Lower leg skin (tissue), 3 donors: ENCODE results near the gene MAPKAPK2.

Source experiments
- CTCF ChIP-seq, 3 donors: fragments of 450-650 bp; IDR thresholded peaks; one replicate each; pipeline ENCODE4 v1.5.1; 2016; ENCODE audit warnings: antibody characterized with exemption in 3 of 3, mild to moderate bottlenecking in 3 of 3, moderate library complexity in 2 of 3
- POLR2A ChIP-seq, 2 donors: fragments of 450-650 bp; IDR thresholded peaks; one replicate each; pipeline ENCODE4 v1.6.1; 2016 to 2017; ENCODE audit warnings: antibody characterized with exemption in 2 of 2, mild to moderate bottlenecking in 1 of 2, moderate library complexity in 1 of 2

- TF ChIP-seq POLR2A (IDR thresholded peaks at IDR 0.05): no peak
- no peak for TF ChIP-seq CTCF (IDR thresholded peaks at IDR 0.05)
Measured at GRCh38 chr1:206637605-206638004, 47.1 kb upstream of the MAPKAPK2 start.
